Fibroblast of lung (primary cell): Measurements from ENCODE around the gene ZCCHC14.

ENCODE experiments used
- CTCF ChIP-seq, 2 donors: IDR thresholded peaks in 1 of 2; conservative IDR thresholded peaks in 1 of 2; 1 replicate in 1 of 2; 2 replicates in 1 of 2; pipeline ENCODE4 v1.5.1; 2011 to 2012; ENCODE audit warnings: low read length in 2 of 2, control low read depth in 1 of 2, inconsistent platforms in 1 of 2, low read depth in 1 of 2, mild to moderate bottlenecking in 1 of 2
- EZH2 ChIP-seq: IDR thresholded peaks from 2 replicates; pipeline ENCODE4 v1.5.1; 2012; ENCODE audit warnings: low read length, control low read depth, mild to moderate bottlenecking; ENCODE audit errors: missing control alignments

- TF ChIP-seq CTCF (conservative IDR thresholded peaks at IDR 0.05 in 1 of 2, IDR thresholded peaks at IDR 0.05 in 1 of 2; ENCODE audit: low read depth in 1 of 2, low read length in 2 of 2): peak; percentile 25 to 41
- no peak for TF ChIP-seq EZH2
These were observed 99.8 kb downstream of the ZCCHC14 start for GRCh38 chr16:87392821-87393679.
